NCI-H526 treated with DMSO at 0.1 percent for 48 hours (cell line): ENCODE data around the gene KLF11.
A peak's percentile ranks its signal among the peaks of the same experiment; 100 is the strongest.

Experiments
- DNase-seq: peaks from one replicate; lab custom pipeline; 2025; lab: John Stamatoyannopoulos, UW

The KLF11 gene

GRCh38 chr2:10042301-10043161 is 819 bp upstream of the KLF11 start:
- no peak for DNase-seq

GRCh38 chr2:10043906-10044601 is 704 bp downstream of the KLF11 start:
- peak; percentile 34 for DNase-seq

DNA sequence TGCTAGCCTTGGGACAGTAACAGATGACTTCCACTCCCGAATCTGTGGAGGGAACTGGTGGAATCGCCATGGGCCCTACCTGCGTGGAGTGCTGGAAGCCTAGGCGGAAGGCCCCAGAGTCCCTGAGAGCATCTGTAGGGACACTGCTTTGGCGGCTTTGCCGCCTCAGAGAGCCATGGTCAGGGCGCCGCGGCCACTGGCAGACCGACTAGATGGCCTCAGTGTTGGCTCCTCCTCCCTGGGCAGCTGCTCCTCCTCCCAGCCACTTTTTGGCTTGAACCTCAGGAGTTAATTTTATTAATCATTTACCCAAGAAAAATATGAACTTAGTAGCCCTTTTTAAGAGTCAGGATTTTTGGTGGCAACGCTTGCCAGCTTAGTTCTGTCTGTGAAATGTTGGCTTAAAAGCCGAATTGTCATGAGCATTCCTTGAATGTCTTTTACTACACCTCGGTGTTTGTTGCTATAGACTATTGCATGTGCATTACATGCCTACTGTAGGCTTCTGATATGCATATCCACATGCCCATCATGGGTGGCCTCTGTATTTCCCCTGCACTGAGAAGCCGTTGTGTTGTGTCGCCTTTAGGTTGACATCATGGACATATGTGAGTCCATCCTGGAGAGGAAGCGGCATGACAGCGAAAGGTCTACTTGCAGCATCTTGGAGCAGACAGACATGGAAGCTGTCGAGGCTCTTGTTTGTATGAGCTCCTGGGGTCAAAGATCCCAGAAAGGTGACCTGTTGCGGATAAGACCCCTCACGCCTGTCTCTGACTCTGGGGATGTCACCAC is 2.4 kb downstream of the KLF11 start:
- no peak for DNase-seq

- DNase-seq, result no peak
Observed at GRCh38 chr2:10046931-10047330, 3.6 kb downstream of the KLF11 start.

GRCh38 chr2:10047616-10048500 is 4.5 kb downstream of the KLF11 start:
- DNase-seq, result no peak

- DNase-seq, result peak; percentile 35
Observed at GRCh38 chr2:10048501-10049171, 5.3 kb downstream of the KLF11 start.

DNA sequence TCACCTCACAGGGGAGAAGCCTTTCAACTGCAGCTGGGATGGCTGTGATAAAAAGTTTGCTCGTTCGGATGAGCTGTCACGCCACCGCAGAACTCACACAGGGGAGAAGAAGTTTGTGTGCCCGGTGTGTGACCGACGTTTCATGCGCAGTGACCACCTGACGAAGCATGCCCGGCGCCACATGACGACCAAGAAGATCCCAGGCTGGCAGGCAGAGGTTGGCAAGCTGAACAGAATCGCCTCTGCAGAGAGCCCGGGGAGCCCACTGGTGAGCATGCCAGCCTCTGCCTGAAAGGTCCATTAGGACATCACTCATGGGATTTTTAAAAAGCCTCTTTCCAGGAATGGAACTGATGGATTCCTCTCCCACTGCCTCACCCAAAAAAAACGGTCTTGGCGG is 8.9 kb downstream of the KLF11 start:
- no peak for DNase-seq

DNA sequence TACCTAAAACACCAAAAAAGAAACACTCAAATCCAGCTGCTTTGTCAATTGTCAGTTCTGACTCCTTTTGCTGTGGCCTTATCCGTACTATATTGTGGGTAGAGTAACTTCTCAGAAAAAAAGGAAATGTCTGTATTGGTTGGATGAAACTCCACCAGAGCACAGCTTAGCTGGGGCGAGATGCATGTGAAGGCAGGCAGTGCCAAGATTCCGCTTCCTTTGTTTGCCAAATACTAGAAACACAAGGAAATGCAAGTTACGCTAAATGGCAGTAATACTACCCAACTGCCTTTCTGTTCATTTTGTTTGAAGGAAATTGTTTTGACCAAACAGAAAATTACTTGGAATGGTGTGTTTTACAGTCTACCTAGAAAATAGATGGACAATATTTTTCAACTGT is 10.0 kb downstream of the KLF11 start:
- DNase-seq, result no peak

- DNase-seq, result no peak
Observed at GRCh38 chr2:10054424-10054823, 11.1 kb downstream of the KLF11 start.

DNA sequence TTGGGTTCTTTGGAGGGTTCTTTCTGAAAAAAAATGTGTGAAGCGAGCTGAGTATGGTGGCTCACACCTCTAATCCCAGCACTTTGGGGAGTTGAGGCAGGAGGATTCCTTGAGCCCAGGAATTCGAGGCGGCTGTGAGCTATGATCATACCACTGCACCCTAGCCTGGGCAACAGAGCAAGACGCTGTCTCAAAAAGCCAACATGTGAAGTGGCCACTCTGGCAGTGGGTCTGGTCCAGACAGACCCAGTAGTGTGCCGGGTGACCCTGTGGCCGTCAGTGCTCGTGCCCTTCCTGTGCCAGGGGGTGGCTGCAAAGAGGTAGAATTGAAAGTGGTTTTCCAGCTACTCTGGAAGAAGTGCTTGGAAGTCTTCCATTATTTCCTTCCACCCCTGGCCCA is 11.6 kb downstream of the KLF11 start:
- DNase-seq, result no peak

- no peak for DNase-seq
Observed at GRCh38 chr2:10056439-10056838, 13.1 kb downstream of the KLF11 start.

DNA sequence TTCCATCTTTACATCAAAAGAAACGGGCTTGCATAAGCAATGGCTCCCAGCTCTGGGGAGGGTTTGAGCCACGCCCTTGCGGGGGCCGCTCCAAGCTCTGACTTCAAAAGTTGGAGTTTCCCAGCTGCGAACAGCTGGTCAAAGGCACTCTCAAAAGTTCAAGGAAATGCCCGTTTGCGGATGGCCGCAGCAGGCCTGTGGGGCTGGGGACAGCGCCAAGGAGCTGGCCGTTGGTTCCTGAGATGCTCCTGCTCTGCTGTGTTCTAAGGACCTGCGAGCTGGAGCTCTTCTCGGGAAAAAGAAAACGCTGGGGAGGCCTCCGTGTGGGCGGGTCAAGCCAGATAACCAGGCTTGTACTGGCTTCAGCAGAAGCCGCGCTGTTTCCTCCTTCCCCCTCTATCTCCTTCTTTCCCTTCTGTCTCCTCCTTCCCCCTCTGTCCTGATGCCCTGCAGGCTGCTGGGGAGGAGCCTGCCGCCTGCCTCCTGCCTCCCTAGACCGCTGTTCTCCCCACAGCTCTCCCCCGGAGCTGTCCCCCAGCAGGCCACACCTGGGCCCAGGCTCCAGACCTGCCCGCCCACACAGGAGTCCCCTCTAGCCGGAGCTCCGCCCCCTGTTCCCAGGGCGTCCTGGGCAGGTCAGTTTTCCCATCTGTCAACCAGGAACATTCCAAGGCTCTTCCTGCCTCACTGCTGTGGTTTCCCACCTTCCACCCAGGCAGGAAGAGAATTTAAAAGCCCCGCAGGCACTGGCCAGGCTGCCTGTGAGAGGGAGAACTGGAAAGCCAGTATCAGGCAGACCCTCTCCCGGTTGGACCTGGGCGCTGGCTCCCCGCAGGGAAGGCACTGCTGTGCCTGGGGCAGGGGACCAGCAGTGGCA is 14.1 kb downstream of the KLF11 start:
- DNase-seq, result peak; percentile 41

- DNase-seq, result no peak
Observed at GRCh38 chr2:10058251-10059015, 15.1 kb downstream of the KLF11 start.

DNA sequence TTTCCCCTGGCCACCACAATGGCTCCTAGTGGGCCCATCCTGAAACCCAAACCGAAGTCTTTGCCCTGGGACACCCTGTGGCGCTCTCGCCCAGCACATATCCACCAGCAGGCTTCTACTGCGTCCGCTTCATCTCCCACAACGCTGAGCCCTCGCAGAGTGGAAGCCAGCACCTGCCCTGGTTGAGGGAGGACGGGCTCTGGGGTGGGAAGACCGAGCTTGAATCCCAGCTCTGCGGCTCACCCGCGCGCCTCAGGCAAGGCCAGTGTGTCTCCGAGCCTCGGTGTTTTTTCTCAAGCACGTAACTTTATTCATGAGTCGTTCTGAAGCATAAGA is 15.6 kb downstream of the KLF11 start:
- DNase-seq, result no peak

GRCh38 chr2:10059552-10060335 is 16.4 kb downstream of the KLF11 start:
- DNase-seq, result no peak

DNA sequence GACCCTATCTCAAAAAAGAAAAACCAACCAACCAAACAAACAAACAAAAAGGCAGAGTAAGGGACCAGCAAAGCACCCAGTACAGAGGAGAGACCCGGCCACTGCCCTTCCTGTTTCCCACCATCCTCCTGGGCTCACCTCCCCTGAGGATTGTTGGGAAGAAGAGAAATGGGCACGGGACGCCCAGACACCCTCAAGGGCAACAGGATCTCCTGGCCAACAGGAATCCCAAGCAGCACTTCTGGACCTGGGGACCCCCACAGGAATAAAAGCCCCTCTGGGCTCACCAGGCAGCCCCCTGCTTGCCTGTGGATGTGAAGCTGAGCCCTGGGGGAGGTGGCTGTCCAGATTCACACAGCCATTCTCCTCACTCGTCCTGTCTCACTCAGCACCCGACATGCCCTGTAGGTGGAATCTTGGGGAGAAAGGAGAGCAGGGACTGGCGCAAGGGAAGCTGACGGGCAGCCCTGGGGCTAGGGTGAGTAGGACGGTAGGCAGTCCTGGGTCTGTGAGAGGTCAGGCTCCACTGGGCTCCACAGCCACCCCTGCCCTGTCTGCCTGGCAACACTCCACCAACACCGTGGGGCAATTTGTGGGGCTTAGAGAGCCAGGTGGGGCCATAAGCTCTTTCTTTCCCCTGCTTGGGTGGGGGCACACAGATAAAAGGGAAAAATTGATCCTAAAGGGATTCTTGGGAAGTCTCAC is 18.0 kb downstream of the KLF11 start:
- DNase-seq, result no peak

DNA sequence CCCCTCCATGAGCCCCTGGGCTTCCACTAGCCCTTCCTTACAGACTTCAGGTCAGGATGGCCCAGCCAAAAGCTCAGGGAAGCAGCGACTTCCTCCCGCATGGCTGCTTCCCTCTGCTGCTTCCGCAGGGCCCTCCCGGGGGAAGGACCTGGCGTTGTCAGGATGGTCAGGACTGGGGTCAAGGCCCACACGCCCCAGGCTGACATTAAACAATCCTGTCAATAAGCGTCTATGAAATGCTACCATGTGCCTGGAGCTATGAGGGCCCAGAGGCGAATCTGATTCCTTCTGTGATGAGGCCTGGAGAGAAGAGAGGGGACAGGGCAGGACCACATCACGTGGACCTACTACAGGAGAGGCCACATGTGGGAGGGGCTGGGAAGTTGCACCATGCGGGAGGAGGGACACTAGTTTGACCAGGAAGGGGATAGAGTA is 19.6 kb downstream of the KLF11 start:
- no peak for DNase-seq

GRCh38 chr2:10063566-10063965 is 20.2 kb downstream of the KLF11 start:
- no peak for DNase-seq
